WTC11 (cell line): ENCODE results near the gene CRYBA2. TPM values are rescaled to one million over a fixed set of nuclear protein-coding genes. Genes with fewer than 3 reads are reported as not detected.

ENCODE experiments used
- ATAC-seq: fragments of 200-7000 bp; cut with Tn5 transposase; 2 replicates; pipeline ENCODE4 v1.10.0; 2021; ENCODE audit warnings: mild to moderate bottlenecking, moderate library complexity
- CTCF ChIA-PET: fragments of 300-600 bp; sonication (Branson Sonifier 250); formaldehyde crosslinking; loops from one replicate; lab custom pipeline; 2021; ENCODE audit warnings: antibody characterized with exemption; lab: Charles Lee
- POLR2A ChIA-PET: fragments of 350-600 bp; sonication (Branson Sonifier 250); formaldehyde crosslinking; loops from one replicate; lab custom pipeline; 2021; ENCODE audit warnings: antibody characterized with exemption; lab: Charles Lee
- DNase-seq: peaks from one replicate; pipeline ENCODE4 v3.0.0; 2021; ENCODE audit warnings: low spot score
- H3K27ac Mint-ChIP-seq: 2 replicates; pipeline ENCODE4 v1.8.0; 2021; ENCODE audit warnings: mixed read lengths
- H3K27me3 Mint-ChIP-seq: 2 replicates; pipeline ENCODE4 v1.8.0; 2021; ENCODE audit warnings: low read depth, mild to moderate bottlenecking, moderate library complexity, mixed read lengths
- H3K36me3 Mint-ChIP-seq: 2 replicates; pipeline ENCODE4 v1.8.0; 2021; ENCODE audit warnings: mixed read lengths
- H3K4me1 Mint-ChIP-seq: 2 replicates; pipeline ENCODE4 v1.8.0; 2022; ENCODE audit warnings: mixed read lengths
- H3K4me3 Mint-ChIP-seq: 2 replicates; pipeline ENCODE4 v1.8.0; 2021; ENCODE audit warnings: mild to moderate bottlenecking, moderate library complexity, mixed read lengths
- H3K9me3 Mint-ChIP-seq: 2 replicates; pipeline ENCODE4 v1.8.0; 2021; ENCODE audit warnings: mixed read lengths
- ATF1 ChIP-seq: sonication (generic); formaldehyde crosslinking; IDR thresholded peaks from 2 replicates; pipeline ENCODE4 v1.8.1; 2023; ENCODE audit warnings: mild to moderate bottlenecking, moderate library complexity, missing genetic modification reagents
- CREM ChIP-seq: sonication (generic); formaldehyde crosslinking; IDR thresholded peaks from 2 replicates; pipeline ENCODE4 v1.8.1; 2022; ENCODE audit warnings: mild to moderate bottlenecking, missing genetic modification reagents, moderate library complexity
- FOXP1 ChIP-seq: sonication (generic); formaldehyde crosslinking; IDR thresholded peaks from 2 replicates; pipeline ENCODE4 v1.8.0; 2022; ENCODE audit warnings: missing genetic modification reagents, mild to moderate bottlenecking, moderate library complexity, borderline replicate concordance
- FOXP4 ChIP-seq: sonication (generic); formaldehyde crosslinking; IDR thresholded peaks from 2 replicates; pipeline ENCODE4 v1.8.0; 2022; ENCODE audit warnings: mild to moderate bottlenecking, missing genetic modification reagents
- IRF1 ChIP-seq: sonication (generic); formaldehyde crosslinking; IDR thresholded peaks from 2 replicates; pipeline ENCODE4 v1.8.0; 2023; ENCODE audit warnings: missing genetic modification reagents
- JAZF1 ChIP-seq: fragments of 250-450 bp; sonication (Bioruptor Pico); IDR thresholded peaks from 2 replicates; pipeline ENCODE4 v1.9.0; 2021; ENCODE audit warnings: moderate library complexity, mild to moderate bottlenecking, inconsistent platforms
- MYBL2 ChIP-seq: sonication (generic); formaldehyde crosslinking; IDR thresholded peaks from 2 replicates; pipeline ENCODE4 v1.8.1; 2023; ENCODE audit warnings: mild to moderate bottlenecking, moderate library complexity, missing genetic modification reagents
- NFATC4 ChIP-seq: fragments of 250-450 bp; sonication (Bioruptor Pico); IDR thresholded peaks from 2 replicates; pipeline ENCODE4 v1.9.0; 2021; ENCODE audit warnings: mild to moderate bottlenecking
- NFE2L1 ChIP-seq: sonication (generic); formaldehyde crosslinking; IDR thresholded peaks from 2 replicates; pipeline ENCODE4 v1.8.1; 2023; ENCODE audit warnings: missing genetic modification reagents
- PRDM15 ChIP-seq: sonication (generic); formaldehyde crosslinking; IDR thresholded peaks from 2 replicates; pipeline ENCODE4 v1.8.0; 2022; ENCODE audit warnings: missing genetic modification reagents
- PRRX2 ChIP-seq: fragments of 250-450 bp; sonication (Bioruptor Pico); IDR thresholded peaks from 2 replicates; pipeline ENCODE4 v1.8.0; 2021; ENCODE audit warnings: mild to moderate bottlenecking
- RELA ChIP-seq: sonication (generic); formaldehyde crosslinking; IDR thresholded peaks from 2 replicates; pipeline ENCODE4 v1.8.1; 2022; ENCODE audit warnings: missing genetic modification reagents, mild to moderate bottlenecking, borderline replicate concordance
- SMAD4 ChIP-seq: sonication (generic); formaldehyde crosslinking; IDR thresholded peaks from 2 replicates; pipeline ENCODE4 v1.8.0; 2022; ENCODE audit warnings: mild to moderate bottlenecking, missing genetic modification reagents
- TEAD1 ChIP-seq: sonication (generic); formaldehyde crosslinking; IDR thresholded peaks from 2 replicates; pipeline ENCODE4 v1.8.0; 2022; ENCODE audit warnings: mild to moderate bottlenecking, missing genetic modification reagents
- TEAD4 ChIP-seq: sonication (generic); formaldehyde crosslinking; IDR thresholded peaks from 2 replicates; pipeline ENCODE4 v1.8.0; 2022; ENCODE audit warnings: mild to moderate bottlenecking, missing genetic modification reagents
- ZNF219 ChIP-seq: sonication (generic); formaldehyde crosslinking; IDR thresholded peaks from 2 replicates; pipeline ENCODE4 v1.8.0; 2023; ENCODE audit warnings: missing genetic modification reagents, mild to moderate bottlenecking, borderline replicate concordance
- total RNA-seq: library from RNA; stranded (reverse); gene quantifications from 3 replicates; pipeline ENCODE4 v1.2.3, GENCODE V29; 2021

The CRYBA2 gene
- total RNA-seq, 1 experiment from 2014 or later, result not detected

- no peak for TF ChIP-seq MYBL2 (CRISPR knock-in tag)
- TF ChIP-seq TEAD1 (CRISPR knock-in tag), result no peak
Measured at GRCh38 chr2:218992196-218992595, 1.0 kb downstream of the CRYBA2 start (continued).

GRCh38 chr2:218991674-218992168 is 1.5 kb downstream of the CRYBA2 start:
- H3K36me3 Mint-ChIP-seq, result no peaks in the 10 kb centered on the region
- no peak overlapping the region for H3K4me3 Mint-ChIP-seq
- H3K27me3 Mint-ChIP-seq, result peaks cover 100% of the 10 kb centered on the region
- H3K27ac Mint-ChIP-seq, result no peak overlapping the region
- POLR2A ChIA-PET, result no interaction called here
- DNase-seq (no peak), ATAC-seq (no peak)
- no peaks in the 10 kb centered on the region for H3K9me3 Mint-ChIP-seq
- TF ChIP-seq TEAD1 (CRISPR knock-in tag) (no peak), NFATC4 (CRISPR knock-in tag) (no peak), TEAD4 (CRISPR knock-in tag) (0 out of 2 replicates have a peak, but pooled peaks have one; percentile 66), SMAD4 (CRISPR knock-in tag) (0 out of 2 replicates have a peak, but pooled peaks have one; percentile 12)
- H3K4me1 Mint-ChIP-seq, result peaks cover 6% of the 10 kb centered on the region
- CTCF ChIA-PET, result interaction anchor here (1.0 to 10.6 kb wide), 5 partner anchors 9 to 114 kb away, joined by 3 to 158 read pairs (median 4); partner anchors contain the start of gene FEV

GRCh38 chr2:218990612-218991011 is 2.6 kb downstream of the CRYBA2 start:
- Mint-ChIP-seq H3K27ac (no peak overlapping the region), H3K4me1 (peaks cover 8% of the 10 kb centered on the region), H3K27me3 (peaks cover 100% of the 10 kb centered on the region), H3K9me3 (no peaks in the 10 kb centered on the region), H3K36me3 (no peaks in the 10 kb centered on the region), H3K4me3 (no peak overlapping the region)
- DNase-seq (no peak), ATAC-seq (no peak)
- CTCF ChIA-PET, result interaction anchor here (1.4 to 10.6 kb wide), 5 partner anchors 8 to 114 kb away, joined by 3 to 158 read pairs (median 7); partner anchors contain the start of gene FEV
- POLR2A ChIA-PET, result no interaction called here
- TF ChIP-seq ZNF219 (CRISPR knock-in tag), result no peak
- no peak for TF ChIP-seq RELA (CRISPR knock-in tag)
- TF ChIP-seq SMAD4 (CRISPR knock-in tag), result no peak
- no peak for TF ChIP-seq IRF1 (CRISPR knock-in tag)
- TF ChIP-seq FOXP1 (CRISPR knock-in tag), result no peak
- no peak for TF ChIP-seq PRDM15 (CRISPR knock-in tag)
- no peak for TF ChIP-seq ATF1 (CRISPR knock-in tag)
- no peak for TF ChIP-seq NFE2L1 (CRISPR knock-in tag)
- TF ChIP-seq PRRX2 (CRISPR knock-in tag), result no peak
- no peak for TF ChIP-seq FOXP4 (CRISPR knock-in tag)
- TF ChIP-seq CREM (CRISPR knock-in tag), result no peak
- TF ChIP-seq JAZF1 (CRISPR knock-in tag), result no peak
